ENCODE data around the gene SETBP1. TPM values are rescaled to one million over a fixed set of nuclear protein-coding genes. Genes with fewer than 3 reads are reported as not detected.

Gene SETBP1
- total and polyA plus RNA-seq, 8 donors, result 1.4 to 66.5 (median 20.1) TPM

DNA sequence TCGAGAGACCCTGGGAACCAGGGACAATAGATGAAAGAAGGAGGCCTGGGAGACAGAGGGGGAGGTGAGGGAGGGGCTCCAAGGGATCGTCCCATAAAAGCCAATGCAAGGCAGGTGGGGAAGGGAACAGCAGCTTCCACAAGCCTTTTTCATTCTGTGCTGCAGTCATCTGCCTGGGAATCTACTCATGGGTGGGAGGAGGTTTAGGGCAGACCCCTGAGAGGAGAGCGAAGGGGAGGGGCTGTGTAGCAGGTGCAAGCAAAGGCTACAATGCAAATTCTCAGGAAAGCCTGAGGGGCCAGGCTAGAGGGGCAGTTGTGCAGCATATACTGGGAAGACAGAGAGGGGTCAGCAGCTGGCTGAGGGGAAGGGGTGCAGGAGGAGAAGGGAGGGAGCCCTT is 135.4 kb downstream of the SETBP1 start:
- no peak for TF ChIP-seq EP300 (IDR thresholded peaks at IDR 0.05)
- TF ChIP-seq, protein P1, sequence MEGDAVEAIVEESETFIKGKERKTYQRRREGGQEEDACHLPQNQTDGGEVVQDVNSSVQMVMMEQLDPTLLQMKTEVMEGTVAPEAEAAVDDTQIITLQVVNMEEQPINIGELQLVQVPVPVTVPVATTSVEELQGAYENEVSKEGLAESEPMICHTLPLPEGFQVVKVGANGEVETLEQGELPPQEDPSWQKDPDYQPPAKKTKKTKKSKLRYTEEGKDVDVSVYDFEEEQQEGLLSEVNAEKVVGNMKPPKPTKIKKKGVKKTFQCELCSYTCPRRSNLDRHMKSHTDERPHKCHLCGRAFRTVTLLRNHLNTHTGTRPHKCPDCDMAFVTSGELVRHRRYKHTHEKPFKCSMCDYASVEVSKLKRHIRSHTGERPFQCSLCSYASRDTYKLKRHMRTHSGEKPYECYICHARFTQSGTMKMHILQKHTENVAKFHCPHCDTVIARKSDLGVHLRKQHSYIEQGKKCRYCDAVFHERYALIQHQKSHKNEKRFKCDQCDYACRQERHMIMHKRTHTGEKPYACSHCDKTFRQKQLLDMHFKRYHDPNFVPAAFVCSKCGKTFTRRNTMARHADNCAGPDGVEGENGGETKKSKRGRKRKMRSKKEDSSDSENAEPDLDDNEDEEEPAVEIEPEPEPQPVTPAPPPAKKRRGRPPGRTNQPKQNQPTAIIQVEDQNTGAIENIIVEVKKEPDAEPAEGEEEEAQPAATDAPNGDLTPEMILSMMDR (IDR thresholded peaks at IDR 0.05), result no peak
- TF ChIP-seq POLR2A (IDR thresholded peaks at IDR 0.05), result no peak
- no peak for TF ChIP-seq POLR2AphosphoS5 (IDR thresholded peaks at IDR 0.05)
- intact Hi-C loops (cut with DNase I; ENCODE audit: low total_unique reads), result no loop called here
- Histone ChIP-seq H3K27ac (no peak overlapping the region), H3K4me3 (no peak overlapping the region), H3K4me1 (peaks cover 0 to 35% (median 17%) of the 10 kb centered on the region in 4 donors), H3K27me3 (no peaks in the 10 kb centered on the region), H3K9me3 (no peaks in the 10 kb centered on the region), H3K36me3 (no peaks in the 10 kb centered on the region)
- DNase-seq, result no peak
- 75 to 90% (median 82%) methylated on average over 3 of the region's 3 CpGs for WGBS, 5 donors

DNA sequence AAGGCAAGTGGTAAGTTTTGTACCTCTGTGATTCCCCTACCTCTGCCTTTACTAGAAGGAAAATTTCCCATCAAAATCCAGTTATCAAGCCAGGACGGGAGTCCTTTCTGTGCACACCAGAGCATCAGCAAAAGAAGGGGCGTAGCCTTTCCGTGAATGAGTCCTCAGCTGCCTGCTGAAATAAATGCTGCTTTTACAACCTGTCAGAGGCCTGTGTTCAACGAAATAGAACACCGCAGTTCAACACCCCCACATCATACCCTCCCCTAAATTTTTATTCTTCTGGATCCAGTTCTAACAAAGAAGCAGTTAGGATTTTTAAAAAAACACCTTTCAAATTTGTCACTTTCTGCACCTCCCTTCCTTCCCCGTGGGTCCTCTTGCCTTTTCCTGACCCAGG is 135.8 kb downstream of the SETBP1 start:
- H3K4me3 ChIP-seq, result no peak overlapping the region
- DNase-seq, result no peak
- H3K4me1 ChIP-seq, result peaks cover 4 to 39% (median 21%) of the 10 kb centered on the region in 4 donors
- 90 to 97% (median 95%) methylated on average over 6 of the region's 6 CpGs for WGBS, 5 donors
- no peak overlapping the region for H3K27ac ChIP-seq
- no peaks in the 10 kb centered on the region for H3K36me3 ChIP-seq
- intact Hi-C loops (cut with DNase I; ENCODE audit: low total_unique reads), result no loop called here
- H3K27me3 ChIP-seq, result no peaks in the 10 kb centered on the region
- no peak for TF ChIP-seq POLR2A (IDR thresholded peaks at IDR 0.05)
- TF ChIP-seq EP300 (IDR thresholded peaks at IDR 0.05), result no peak
- TF ChIP-seq POLR2AphosphoS5 (IDR thresholded peaks at IDR 0.05), result no peak
- TF ChIP-seq, protein P1 (IDR thresholded peaks at IDR 0.05), result no peak
- H3K9me3 ChIP-seq, result no peaks in the 10 kb centered on the region

DNA sequence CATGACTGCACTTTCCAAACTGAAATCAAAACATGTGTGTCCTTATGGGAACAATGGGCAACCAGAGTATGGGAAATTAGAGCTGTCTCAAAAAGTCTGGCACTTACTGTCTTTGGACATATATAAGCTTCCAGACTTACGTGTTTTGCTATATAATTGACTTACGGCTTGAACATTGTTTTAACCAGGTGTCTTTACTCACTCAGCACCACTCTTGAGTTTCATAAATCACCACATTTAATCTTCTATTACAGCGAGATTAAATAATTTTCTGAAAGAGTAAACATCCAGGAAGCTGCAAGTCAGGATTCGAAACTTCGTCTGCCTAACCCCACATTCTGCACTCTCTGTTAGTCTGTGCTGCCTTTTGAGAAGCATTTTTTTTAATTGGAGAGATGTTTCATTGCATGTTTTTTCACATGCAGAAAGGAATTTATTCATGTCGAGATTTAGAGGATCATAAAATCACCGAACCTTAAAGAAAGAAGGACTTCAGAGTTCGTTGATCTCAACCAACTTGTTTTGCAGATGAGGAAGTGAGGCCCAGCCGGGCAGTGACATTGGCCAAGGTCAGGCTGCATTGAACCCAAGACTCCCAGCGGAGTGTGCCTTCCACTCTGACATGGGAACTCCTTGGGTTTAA is 137.3 kb downstream of the SETBP1 start:
- Histone ChIP-seq H3K27me3 (no peaks in the 10 kb centered on the region), H3K36me3 (no peaks in the 10 kb centered on the region), H3K9me3 (no peaks in the 10 kb centered on the region), H3K27ac (peak overlapping the region in 1 of 5 donors; percentile 15), H3K4me1 (peaks cover 14 to 54% (median 34%) of the 10 kb centered on the region in 4 donors), H3K4me3 (no peak overlapping the region)
- no peak for TF ChIP-seq EP300 (IDR thresholded peaks at IDR 0.05)
- TF ChIP-seq, protein P1 (IDR thresholded peaks at IDR 0.05), result no peak
- 62 to 77% (median 68%) methylated on average over 10 of the region's 10 CpGs for WGBS, 5 donors
- DNase-seq, result no peak
- intact Hi-C loops (cut with DNase I; ENCODE audit: low total_unique reads), result no loop called here

DNA sequence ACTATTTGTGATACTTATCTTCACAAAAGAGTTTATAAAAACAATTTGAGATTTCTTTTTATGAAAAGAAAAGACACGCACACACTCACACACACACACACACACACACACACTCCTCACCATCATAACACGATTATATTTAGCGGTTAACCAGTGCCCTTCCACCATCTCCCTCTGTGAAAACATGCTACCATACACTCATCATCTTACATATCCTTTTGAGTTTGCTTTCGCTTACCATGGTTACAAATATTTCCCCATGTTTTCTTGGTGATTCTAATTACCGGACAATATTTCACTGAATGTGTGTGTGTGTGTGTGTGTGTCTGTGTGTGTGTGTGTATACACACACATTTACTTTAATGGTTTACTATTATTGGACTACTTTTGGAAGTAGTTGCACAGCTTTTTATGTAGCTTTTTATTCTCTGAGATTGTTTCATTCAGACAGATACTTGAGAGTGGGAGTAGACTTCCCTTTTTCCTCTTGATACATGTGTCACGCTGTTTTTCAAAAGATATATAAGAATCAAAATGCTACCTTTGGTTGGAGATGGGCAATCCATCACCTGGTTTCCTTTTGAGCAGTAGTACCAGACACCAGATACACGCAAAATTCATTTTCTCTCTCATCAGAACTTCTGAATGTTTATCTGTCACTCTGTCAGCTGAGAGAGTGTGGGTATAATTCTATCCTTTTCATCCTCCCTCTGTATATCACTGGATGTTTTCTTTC is 138.1 kb downstream of the SETBP1 start:
- Histone ChIP-seq H3K4me1 (peaks cover 23 to 62% (median 42%) of the 10 kb centered on the region in 4 donors), H3K9me3 (no peaks in the 10 kb centered on the region), H3K36me3 (no peaks in the 10 kb centered on the region), H3K27me3 (no peaks in the 10 kb centered on the region), H3K27ac (peak overlapping the region in 1 of 5 donors; percentile 74), H3K4me3 (no peak overlapping the region)
- intact Hi-C loops (cut with DNase I; ENCODE audit: low total_unique reads), result no loop called here
- DNase-seq, result no peak
- TF ChIP-seq POLR2AphosphoS5 (IDR thresholded peaks at IDR 0.05) (no peak), POLR2A (IDR thresholded peaks at IDR 0.05) (no peak), EP300 (IDR thresholded peaks at IDR 0.05) (no peak)
- TF ChIP-seq, protein P1 (IDR thresholded peaks at IDR 0.05), result no peak
- WGBS, 5 donors, result 78 to 86% (median 85%) methylated on average over 7 of the region's 7 CpGs

Data from stomach (tissue), 9 donors.